Measurements from ENCODE around the gene DNAI4. TPM values are rescaled to one million over a fixed set of nuclear protein-coding genes. Genes with fewer than 3 reads are reported as not detected.

Gene DNAI4
- total and polyA plus RNA-seq, 9 of the 15 experiments (the other 6 are each of a cell fraction or from before 2014, with no cell fraction given): 0.57 to 4.8 (median 2.6) TPM; not detected in 1

DNA sequence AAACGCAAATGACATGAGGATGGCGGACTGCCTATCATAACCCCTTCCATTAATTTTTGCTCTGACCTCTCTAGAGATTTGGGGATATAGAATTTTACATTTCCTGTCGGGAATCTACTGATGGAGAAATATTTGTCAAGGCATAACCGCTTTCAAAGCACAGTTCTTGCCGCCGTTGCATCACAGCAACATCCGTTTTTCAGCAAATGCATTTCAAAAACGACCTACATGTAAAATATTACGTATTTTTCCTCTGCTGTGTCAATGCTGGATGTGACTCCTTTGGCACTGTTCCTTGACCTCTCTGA lies 5.0 kb upstream of the DNAI4 start (continued):
- TF ChIP-seq HNRNPLL (IDR thresholded peaks at IDR 0.05; ENCODE audit: low read depth, low read length, poor library complexity, severe bottlenecking): no peak
- TF ChIP-seq HNRNPUL1 (IDR thresholded peaks at IDR 0.05; ENCODE audit: low read length): no peak
- TF ChIP-seq, protein P1, sequence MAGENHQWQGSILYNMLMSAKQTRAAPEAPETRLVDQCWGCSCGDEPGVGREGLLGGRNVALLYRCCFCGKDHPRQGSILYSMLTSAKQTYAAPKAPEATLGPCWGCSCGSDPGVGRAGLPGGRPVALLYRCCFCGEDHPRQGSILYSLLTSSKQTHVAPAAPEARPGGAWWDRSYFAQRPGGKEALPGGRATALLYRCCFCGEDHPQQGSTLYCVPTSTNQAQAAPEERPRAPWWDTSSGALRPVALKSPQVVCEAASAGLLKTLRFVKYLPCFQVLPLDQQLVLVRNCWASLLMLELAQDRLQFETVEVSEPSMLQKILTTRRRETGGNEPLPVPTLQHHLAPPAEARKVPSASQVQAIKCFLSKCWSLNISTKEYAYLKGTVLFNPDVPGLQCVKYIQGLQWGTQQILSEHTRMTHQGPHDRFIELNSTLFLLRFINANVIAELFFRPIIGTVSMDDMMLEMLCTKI (IDR thresholded peaks at IDR 0.05; ENCODE audit: partially characterized antibody): no peak
- TF ChIP-seq, protein P2, sequence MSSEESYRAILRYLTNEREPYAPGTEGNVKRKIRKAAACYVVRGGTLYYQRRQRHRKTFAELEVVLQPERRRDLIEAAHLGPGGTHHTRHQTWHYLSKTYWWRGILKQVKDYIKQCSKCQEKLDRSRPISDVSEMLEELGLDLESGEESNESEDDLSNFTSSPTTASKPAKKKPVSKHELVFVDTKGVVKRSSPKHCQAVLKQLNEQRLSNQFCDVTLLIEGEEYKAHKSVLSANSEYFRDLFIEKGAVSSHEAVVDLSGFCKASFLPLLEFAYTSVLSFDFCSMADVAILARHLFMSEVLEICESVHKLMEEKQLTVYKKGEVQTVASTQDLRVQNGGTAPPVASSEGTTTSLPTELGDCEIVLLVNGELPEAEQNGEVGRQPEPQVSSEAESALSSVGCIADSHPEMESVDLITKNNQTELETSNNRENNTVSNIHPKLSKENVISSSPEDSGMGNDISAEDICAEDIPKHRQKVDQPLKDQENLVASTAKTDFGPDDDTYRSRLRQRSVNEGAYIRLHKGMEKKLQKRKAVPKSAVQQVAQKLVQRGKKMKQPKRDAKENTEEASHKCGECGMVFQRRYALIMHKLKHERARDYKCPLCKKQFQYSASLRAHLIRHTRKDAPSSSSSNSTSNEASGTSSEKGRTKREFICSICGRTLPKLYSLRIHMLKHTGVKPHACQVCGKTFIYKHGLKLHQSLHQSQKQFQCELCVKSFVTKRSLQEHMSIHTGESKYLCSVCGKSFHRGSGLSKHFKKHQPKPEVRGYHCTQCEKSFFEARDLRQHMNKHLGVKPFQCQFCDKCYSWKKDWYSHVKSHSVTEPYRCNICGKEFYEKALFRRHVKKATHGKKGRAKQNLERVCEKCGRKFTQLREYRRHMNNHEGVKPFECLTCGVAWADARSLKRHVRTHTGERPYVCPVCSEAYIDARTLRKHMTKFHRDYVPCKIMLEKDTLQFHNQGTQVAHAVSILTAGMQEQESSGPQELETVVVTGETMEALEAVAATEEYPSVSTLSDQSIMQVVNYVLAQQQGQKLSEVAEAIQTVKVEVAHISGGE (CRISPR knock-in tag; IDR thresholded peaks at IDR 0.05): no peak
- TF ChIP-seq ETV1 (tag; conservative IDR thresholded peaks at IDR 0.05; ENCODE audit: low read depth): peak; percentile 56
- no peak for TF ChIP-seq XRCC3 (IDR thresholded peaks at IDR 0.05)
- TF ChIP-seq CEBPG (CRISPR knock-in tag; IDR thresholded peaks at IDR 0.05): peak; percentile 82
- TF ChIP-seq CEBPG (tag; conservative IDR thresholded peaks at IDR 0.05 in 1 of 2, IDR thresholded peaks at IDR 0.05 in 1 of 2): peak; percentile 78 to 88
- peak; percentile 12; the same call in 1 of the 2 replicates for TF ChIP-seq ARID1B (IDR thresholded peaks at IDR 0.05)
- TF ChIP-seq ZNF134 (CRISPR knock-in tag; conservative IDR thresholded peaks at IDR 0.05): no peak
- TF ChIP-seq, protein P3, sequence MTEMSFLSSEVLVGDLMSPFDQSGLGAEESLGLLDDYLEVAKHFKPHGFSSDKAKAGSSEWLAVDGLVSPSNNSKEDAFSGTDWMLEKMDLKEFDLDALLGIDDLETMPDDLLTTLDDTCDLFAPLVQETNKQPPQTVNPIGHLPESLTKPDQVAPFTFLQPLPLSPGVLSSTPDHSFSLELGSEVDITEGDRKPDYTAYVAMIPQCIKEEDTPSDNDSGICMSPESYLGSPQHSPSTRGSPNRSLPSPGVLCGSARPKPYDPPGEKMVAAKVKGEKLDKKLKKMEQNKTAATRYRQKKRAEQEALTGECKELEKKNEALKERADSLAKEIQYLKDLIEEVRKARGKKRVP (CRISPR knock-in tag; IDR thresholded peaks at IDR 0.05): 0 out of 2 replicates have a peak, but pooled peaks have one; percentile 59
- peak; percentile 84 for TF ChIP-seq CEBPB (tag; IDR thresholded peaks at IDR 0.05)
- TF ChIP-seq, protein P4, sequence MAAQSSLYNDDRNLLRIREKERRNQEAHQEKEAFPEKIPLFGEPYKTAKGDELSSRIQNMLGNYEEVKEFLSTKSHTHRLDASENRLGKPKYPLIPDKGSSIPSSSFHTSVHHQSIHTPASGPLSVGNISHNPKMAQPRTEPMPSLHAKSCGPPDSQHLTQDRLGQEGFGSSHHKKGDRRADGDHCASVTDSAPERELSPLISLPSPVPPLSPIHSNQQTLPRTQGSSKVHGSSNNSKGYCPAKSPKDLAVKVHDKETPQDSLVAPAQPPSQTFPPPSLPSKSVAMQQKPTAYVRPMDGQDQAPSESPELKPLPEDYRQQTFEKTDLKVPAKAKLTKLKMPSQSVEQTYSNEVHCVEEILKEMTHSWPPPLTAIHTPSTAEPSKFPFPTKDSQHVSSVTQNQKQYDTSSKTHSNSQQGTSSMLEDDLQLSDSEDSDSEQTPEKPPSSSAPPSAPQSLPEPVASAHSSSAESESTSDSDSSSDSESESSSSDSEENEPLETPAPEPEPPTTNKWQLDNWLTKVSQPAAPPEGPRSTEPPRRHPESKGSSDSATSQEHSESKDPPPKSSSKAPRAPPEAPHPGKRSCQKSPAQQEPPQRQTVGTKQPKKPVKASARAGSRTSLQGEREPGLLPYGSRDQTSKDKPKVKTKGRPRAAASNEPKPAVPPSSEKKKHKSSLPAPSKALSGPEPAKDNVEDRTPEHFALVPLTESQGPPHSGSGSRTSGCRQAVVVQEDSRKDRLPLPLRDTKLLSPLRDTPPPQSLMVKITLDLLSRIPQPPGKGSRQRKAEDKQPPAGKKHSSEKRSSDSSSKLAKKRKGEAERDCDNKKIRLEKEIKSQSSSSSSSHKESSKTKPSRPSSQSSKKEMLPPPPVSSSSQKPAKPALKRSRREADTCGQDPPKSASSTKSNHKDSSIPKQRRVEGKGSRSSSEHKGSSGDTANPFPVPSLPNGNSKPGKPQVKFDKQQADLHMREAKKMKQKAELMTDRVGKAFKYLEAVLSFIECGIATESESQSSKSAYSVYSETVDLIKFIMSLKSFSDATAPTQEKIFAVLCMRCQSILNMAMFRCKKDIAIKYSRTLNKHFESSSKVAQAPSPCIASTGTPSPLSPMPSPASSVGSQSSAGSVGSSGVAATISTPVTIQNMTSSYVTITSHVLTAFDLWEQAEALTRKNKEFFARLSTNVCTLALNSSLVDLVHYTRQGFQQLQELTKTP (IDR thresholded peaks at IDR 0.05; ENCODE audit: low read depth in 1 of 2, partially characterized antibody in 2 of 2): peak in 1 of 2 experiments; percentile 14
- TF ChIP-seq ZNF780A (CRISPR knock-in tag; IDR thresholded peaks at IDR 0.05): 0 out of 2 replicates have a peak, but pooled peaks have one; percentile 24
- TF ChIP-seq, protein P5, sequence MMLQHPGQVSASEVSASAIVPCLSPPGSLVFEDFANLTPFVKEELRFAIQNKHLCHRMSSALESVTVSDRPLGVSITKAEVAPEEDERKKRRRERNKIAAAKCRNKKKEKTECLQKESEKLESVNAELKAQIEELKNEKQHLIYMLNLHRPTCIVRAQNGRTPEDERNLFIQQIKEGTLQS (IDR thresholded peaks at IDR 0.05): peak; percentile 64
- TF ChIP-seq, protein P5 (CRISPR knock-in tag; conservative IDR thresholded peaks at IDR 0.05): no peak
- peak; percentile 75 for TF ChIP-seq ZFP36 (IDR thresholded peaks at IDR 0.05; ENCODE audit: low read depth, low read length, partially characterized antibody)
